EH (cell line): Measurements from ENCODE around the gene NUP188.
A peak's percentile ranks its signal among the peaks of the same experiment; 100 is the strongest.
"Not testable (repeated sequence)": the region's sequence is repeated elsewhere in the genome, so short reads cannot be mapped to it uniquely, and the experiment has no call there.

Experiments used
- DNase-seq: peaks from one replicate; pipeline ENCODE4 v3.0.0-alpha.2; 2015; ENCODE audit warnings: low read depth

The NUP188 gene

GRCh38 chr9:129028192-129028966, 80.9 kb downstream of the NUP188 start, which contains the start of gene SH3GLB2:
SH3GLB2 (minus strand) TSS chr9:129028331; CDS start chr9:129028154, 177 bp downstream.
- peak; percentile 93 for DNase-seq

- no peak for DNase-seq
Measured at GRCh38 chr9:129030191-129030590, 82.7 kb downstream of the NUP188 start.

GRCh38 chr9:129031514-129031913, 84.0 kb downstream of the NUP188 start:
- DNase-seq, result no peak

GRCh38 chr9:129032541-129033159, 85.2 kb downstream of the NUP188 start:
- DNase-seq, result no peak

- DNase-seq, result no peak
Measured at GRCh38 chr9:129033216-129033615, 85.7 kb downstream of the NUP188 start.

- DNase-seq, result not testable (repeated sequence)
Measured at GRCh38 chr9:129035838-129036237, 88.3 kb downstream of the NUP188 start.

- DNase-seq, result peak; percentile 100
Measured at GRCh38 chr9:129036241-129036922, 88.9 kb downstream of the NUP188 start, which contains the start of gene MIGA2. MIGA2 (plus strand) TSS chr9:129036626; CDS start chr9:129040595, 3,969 bp downstream.

GRCh38 chr9:129036923-129037766, 89.6 kb downstream of the NUP188 start:
- DNase-seq, result peak; percentile 21

GRCh38 chr9:129037767-129038098, 90.2 kb downstream of the NUP188 start:
- DNase-seq, result no peak

DNA sequence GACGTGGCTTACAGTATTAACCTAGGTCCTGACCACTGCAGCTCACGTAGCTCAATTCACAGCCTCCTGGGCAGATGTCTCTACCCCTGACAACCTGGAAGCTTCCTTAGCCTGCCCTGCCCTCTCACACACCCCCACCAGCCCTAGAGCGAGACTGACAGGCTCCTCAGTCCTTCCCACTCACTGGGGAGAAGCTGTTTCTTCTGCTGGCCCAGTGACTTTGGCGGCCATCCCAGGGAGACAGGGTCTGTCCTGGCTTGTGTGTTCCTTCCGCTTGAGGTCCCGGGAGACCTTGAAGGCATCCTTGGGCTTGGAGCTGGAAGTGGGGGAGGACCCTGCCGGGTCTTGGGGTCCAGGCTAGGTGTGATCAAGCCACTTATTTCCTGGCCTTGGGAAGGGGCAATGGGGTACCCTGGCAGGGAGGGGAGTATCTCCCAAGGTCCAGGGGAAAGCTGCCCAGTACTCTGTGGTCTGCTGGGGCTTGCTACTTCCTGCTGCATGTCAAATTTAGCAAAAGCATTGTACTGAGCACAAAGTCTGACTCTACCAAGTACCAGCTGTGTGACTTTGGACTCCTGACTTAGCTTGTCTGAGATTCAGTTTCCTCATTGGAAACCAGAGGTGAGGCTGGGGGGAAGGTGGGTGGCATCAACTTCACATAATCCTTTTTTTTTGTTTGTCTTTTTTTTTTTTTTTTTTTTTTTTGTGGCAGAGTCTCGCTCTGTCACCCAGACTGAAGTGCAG, 90.8 kb downstream of the NUP188 start:
- no peak for DNase-seq

DNA sequence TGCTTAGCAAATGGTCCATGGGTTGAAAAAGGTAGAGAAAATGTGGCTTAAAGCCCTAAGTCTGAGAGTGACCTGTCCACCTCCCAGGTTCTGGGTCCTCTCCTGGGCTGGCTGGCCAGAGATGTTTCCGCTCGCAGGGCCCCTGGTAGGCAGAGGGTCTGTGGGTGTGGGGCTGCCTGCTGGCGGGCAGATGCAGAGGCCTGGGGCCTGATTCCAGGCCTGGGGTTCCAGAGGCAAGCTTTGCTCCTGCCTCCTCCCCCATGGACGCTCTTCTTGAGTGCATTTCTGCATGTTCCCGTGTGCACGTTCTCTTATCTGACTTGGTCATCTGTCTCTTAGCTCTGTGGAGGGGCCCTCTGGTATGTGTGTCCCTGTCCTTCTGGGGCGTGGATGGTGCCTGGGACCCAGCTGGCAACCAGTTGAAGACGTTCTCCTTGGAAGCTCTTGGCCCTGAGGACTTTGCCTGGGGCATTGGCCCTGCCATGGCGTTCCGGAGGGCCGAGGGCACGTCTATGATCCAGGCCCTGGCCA, 92.7 kb downstream of the NUP188 start:
- no peak for DNase-seq

- no peak for DNase-seq
Measured at GRCh38 chr9:129042016-129042415, 94.5 kb downstream of the NUP188 start.

DNA sequence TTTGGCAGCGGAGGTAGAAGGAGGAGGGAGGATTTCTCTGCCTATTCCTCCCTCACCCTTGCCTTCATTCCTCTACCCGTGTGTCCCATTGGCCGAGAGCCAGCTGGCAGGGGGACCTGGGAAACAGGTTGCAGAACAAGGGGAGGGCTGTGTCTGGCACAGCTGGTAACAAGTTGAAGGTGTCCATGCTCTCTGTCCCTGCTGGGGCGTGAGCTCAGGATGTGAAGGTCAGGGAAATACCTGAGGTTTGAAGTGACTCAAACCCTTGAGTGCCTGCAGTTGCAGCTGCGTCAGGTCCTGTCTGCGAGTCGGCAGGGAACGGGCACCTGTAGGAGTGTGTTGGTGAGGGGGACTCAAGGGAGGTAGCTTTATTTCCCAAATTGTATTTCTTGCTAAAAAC, 105.1 kb downstream of the NUP188 start:
- no peak for DNase-seq

DNA sequence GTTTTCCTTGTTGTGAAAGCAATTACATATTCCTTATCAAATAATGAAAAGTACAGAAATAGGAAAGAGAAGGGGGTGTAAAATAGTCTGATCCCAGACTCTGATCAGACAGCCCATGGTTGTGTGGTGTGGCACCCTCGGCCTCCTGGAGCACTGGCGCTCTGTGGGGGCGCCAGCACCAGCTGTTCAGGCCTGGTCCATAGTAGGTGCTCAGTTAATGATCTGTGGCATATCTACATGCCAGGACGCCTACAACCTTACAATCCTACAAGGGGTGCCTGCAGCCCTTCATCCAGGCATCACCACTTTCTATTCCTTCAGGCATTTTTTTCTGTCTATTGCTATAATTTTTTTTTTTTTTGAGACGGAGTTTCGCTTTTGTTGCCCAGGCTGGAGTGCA, 105.5 kb downstream of the NUP188 start:
- no peak for DNase-seq

DNA sequence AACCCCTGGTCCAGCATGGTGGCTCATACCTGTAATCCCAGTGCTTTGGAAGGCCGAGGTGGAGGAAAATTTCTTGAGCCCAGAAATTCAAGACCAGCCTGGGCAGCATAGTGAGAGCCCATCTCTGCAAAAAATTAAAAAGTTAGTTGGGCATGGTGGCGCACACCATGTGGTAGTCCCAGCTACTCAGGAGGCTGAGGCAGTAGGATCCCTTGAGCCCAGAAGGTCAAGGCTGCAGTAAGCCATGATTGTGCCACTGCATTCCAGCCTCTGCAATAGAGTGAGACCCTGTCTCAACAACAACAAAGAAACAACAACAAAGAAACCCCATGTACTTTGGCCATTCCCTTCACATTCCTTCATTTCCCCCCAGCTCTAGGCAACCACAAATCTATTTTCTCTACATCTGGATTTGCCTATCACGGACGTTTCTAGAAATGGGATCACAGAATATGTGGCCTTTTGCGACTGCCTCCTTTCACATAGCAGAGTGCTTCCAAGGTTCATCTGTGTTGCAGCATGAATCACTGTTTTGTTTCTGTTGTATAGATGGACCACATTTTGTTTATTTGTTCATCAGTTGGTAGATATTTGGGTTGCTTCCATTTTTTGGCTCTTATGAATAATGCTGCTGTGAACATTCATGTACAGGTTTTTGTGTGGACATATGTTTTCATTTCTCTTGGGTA, 106.8 kb downstream of the NUP188 start:
- DNase-seq, result no peak
